ENCODE data around the gene SPTB. TPM values are rescaled to one million over a fixed set of nuclear protein-coding genes. Genes with fewer than 3 reads are reported as not detected.

The SPTB gene
- total and polyA plus RNA-seq, 9 of the 15 experiments (the other 6 are each of a cell fraction or from before 2014, with no cell fraction given), result 0.21 to 45.9 (median 11.7) TPM

- no peak for TF ChIP-seq MAFG (tag; conservative IDR thresholded peaks at IDR 0.05)
- TF ChIP-seq SP2 (IDR thresholded peaks at IDR 0.05; ENCODE audit: extremely low read depth, low read depth, low read length, poor library complexity, severe bottlenecking), result no peak
- peak; percentile 61 for TF ChIP-seq L3MBTL2 (IDR thresholded peaks at IDR 0.05)
- no peak for TF ChIP-seq ZNF395 (CRISPR knock-in tag; IDR thresholded peaks at IDR 0.05)
- TF ChIP-seq SP1 (CRISPR knock-in tag; IDR thresholded peaks at IDR 0.05), result no peak
- no peak for TF ChIP-seq TSC22D4 (tag; IDR thresholded peaks at IDR 0.05)
- TF ChIP-seq GABPB1 (CRISPR knock-in tag; IDR thresholded peaks at IDR 0.05), result peak; percentile 73
- no peak for TF ChIP-seq ZNF76 (CRISPR knock-in tag; IDR thresholded peaks at IDR 0.05; ENCODE audit: borderline replicate concordance)
- no peak for TF ChIP-seq SMARCB1 (IDR thresholded peaks at IDR 0.05; ENCODE audit: insufficient read length, low read depth)
- no peak for TF ChIP-seq MIER1 (IDR thresholded peaks at IDR 0.05; ENCODE audit: low read depth)
- TF ChIP-seq XRCC4 (IDR thresholded peaks at IDR 0.05; ENCODE audit: extremely low read depth, insufficient read depth, insufficient read length), result no peak
- no peak for TF ChIP-seq ASH1L (IDR thresholded peaks at IDR 0.05; ENCODE audit: borderline replicate concordance, low read depth, partially characterized antibody)
- TF ChIP-seq MLX (CRISPR knock-in tag; conservative IDR thresholded peaks at IDR 0.05), result no peak
- no peak for TF ChIP-seq ZNF324 (CRISPR knock-in tag; IDR thresholded peaks at IDR 0.05)
- no peak for TF ChIP-seq RB1 (IDR thresholded peaks at IDR 0.05; ENCODE audit: low read depth)
- no peak for TF ChIP-seq HEY1 (CRISPR knock-in tag; IDR thresholded peaks at IDR 0.05; ENCODE audit: borderline replicate concordance)
- no peak for TF ChIP-seq ZNF592 (IDR thresholded peaks at IDR 0.05)
- TF ChIP-seq THAP7 (CRISPR knock-in tag; IDR thresholded peaks at IDR 0.05), result no peak
- TF ChIP-seq TCF3 (CRISPR knock-in tag; IDR thresholded peaks at IDR 0.05), result no peak
- no peak for TF ChIP-seq ZBTB26 (CRISPR knock-in tag; IDR thresholded peaks at IDR 0.05)
Observed at GRCh38 chr14:64914237-64915028, 34.7 kb upstream of the SPTB start, which contains the start of gene CHURC1 (continued).

All from K562 (cell line).